Subcutaneous abdominal adipose tissue (tissue), 5 donors: ENCODE data around the gene TGDS.
"Not testable (repeated sequence)": the region's sequence is repeated elsewhere in the genome, so short reads cannot be mapped to it uniquely, and the experiment has no call there.

ENCODE experiments used
- H3K27ac ChIP-seq: one replicate; pipeline ENCODE4 v1.7.0; 2013; ENCODE audit warnings: low read depth, mild to moderate bottlenecking, inconsistent platforms, low read length, moderate library complexity
- H3K27me3 ChIP-seq, 5 donors: one replicate each; pipeline ENCODE4 v1.7.0; 2013; ENCODE audit warnings: low read length in 5 of 5, inconsistent platforms in 1 of 5; ENCODE audit not compliant: control insufficient read depth in 5 of 5, insufficient read depth in 4 of 5
- H3K36me3 ChIP-seq, 5 donors: one replicate each; pipeline ENCODE4 v1.7.0; 2013; ENCODE audit warnings: low read length in 5 of 5; ENCODE audit not compliant: control insufficient read depth in 5 of 5, insufficient read depth in 5 of 5
- H3K4me1 ChIP-seq, 5 donors: one replicate each; pipeline ENCODE4 v1.7.0; 2013; ENCODE audit warnings: low read length in 5 of 5, mild to moderate bottlenecking in 3 of 5, moderate library complexity in 1 of 5; ENCODE audit not compliant: control insufficient read depth in 5 of 5, insufficient read depth in 5 of 5
- H3K4me3 ChIP-seq, 5 donors: one replicate each; pipeline ENCODE4 v1.7.0; 2013; ENCODE audit warnings: low read length in 5 of 5, low read depth in 1 of 5
- H3K9ac ChIP-seq, 5 donors: one replicate each; pipeline ENCODE4 v1.7.0; 2013; ENCODE audit warnings: low read length in 5 of 5, mild to moderate bottlenecking in 4 of 5, moderate library complexity in 3 of 5
- H3K9me3 ChIP-seq, 5 donors: one replicate each; pipeline ENCODE4 v1.7.0; 2013; ENCODE audit warnings: low read length in 5 of 5; ENCODE audit not compliant: control insufficient read depth in 5 of 5
- donor health status: healthy.
- donor health status: healthy.
- donor health status: healthy.
- donor health status: healthy.
- donor health status: healthy.

TGDS gene

GRCh38 chr13:94544922-94545321, 51.0 kb downstream of the TGDS start:
- H3K9me3 ChIP-seq: no peaks in the 10 kb centered on the region
- H3K36me3 ChIP-seq: no peaks in the 10 kb centered on the region
- peaks cover 2 to 13% (median 11%) of the 10 kb centered on the region in 5 donors for H3K4me1 ChIP-seq
- H3K27me3 ChIP-seq: no peaks in the 10 kb centered on the region
- no peak overlapping the region for H3K27ac ChIP-seq
- H3K9ac ChIP-seq: no peak overlapping the region
- H3K4me3 ChIP-seq: no peak overlapping the region

- Histone ChIP-seq H3K9ac (no peak overlapping the region), H3K36me3 (no peaks in the 10 kb centered on the region), H3K4me1 (peaks cover 0 to under 1% (median 0%) of the 10 kb centered on the region in 5 donors), H3K27me3 (no peaks in the 10 kb centered on the region), H3K27ac (no peak overlapping the region), H3K4me3 (no peak overlapping the region), H3K9me3 (no peaks in the 10 kb centered on the region)
Observed at GRCh38 chr13:94542917-94543316, 53.0 kb downstream of the TGDS start.

- no peak overlapping the region for H3K27ac ChIP-seq
- H3K27me3 ChIP-seq: no peaks in the 10 kb centered on the region
- H3K4me3 ChIP-seq: no peak overlapping the region
- H3K4me1 ChIP-seq: no peaks in the 10 kb centered on the region
- no peak overlapping the region for H3K9ac ChIP-seq
- H3K36me3 ChIP-seq: no peaks in the 10 kb centered on the region
- H3K9me3 ChIP-seq: no peaks in the 10 kb centered on the region
Observed at GRCh38 chr13:94537740-94538630, 58.0 kb downstream of the TGDS start.

GRCh38 chr13:94535775-94536174, 60.2 kb downstream of the TGDS start:
- Histone ChIP-seq H3K27me3 (no peaks in the 10 kb centered on the region), H3K9ac (no peak overlapping the region), H3K27ac (no peak overlapping the region), H3K4me3 (no peak overlapping the region), H3K9me3 (no peaks in the 10 kb centered on the region), H3K4me1 (no peaks in the 10 kb centered on the region), H3K36me3 (no peaks in the 10 kb centered on the region)

- Histone ChIP-seq H3K4me1 (no peaks in the 10 kb centered on the region), H3K4me3 (no peak overlapping the region), H3K36me3 (no peaks in the 10 kb centered on the region), H3K9ac (no peak overlapping the region), H3K27ac (no peak overlapping the region), H3K9me3 (no peaks in the 10 kb centered on the region), H3K27me3 (no peaks in the 10 kb centered on the region)
Observed at GRCh38 chr13:94535231-94535630, 60.7 kb downstream of the TGDS start.

- Histone ChIP-seq H3K4me3 (no peak overlapping the region), H3K36me3 (no peaks in the 10 kb centered on the region), H3K9me3 (no peaks in the 10 kb centered on the region), H3K27ac (no peak overlapping the region), H3K9ac (no peak overlapping the region), H3K4me1 (no peaks in the 10 kb centered on the region), H3K27me3 (no peaks in the 10 kb centered on the region)
Observed at GRCh38 chr13:94534166-94534565, 61.8 kb downstream of the TGDS start.

- H3K27me3 ChIP-seq, H3K4me1 ChIP-seq, H3K9me3 ChIP-seq, H3K27ac ChIP-seq, H3K36me3 ChIP-seq, H3K4me3 ChIP-seq, H3K9ac ChIP-seq: not testable (repeated sequence)
Observed at GRCh38 chr13:94532278-94532677, 63.7 kb downstream of the TGDS start.

- H3K9ac ChIP-seq, H3K27ac ChIP-seq, H3K4me3 ChIP-seq, H3K9me3 ChIP-seq, H3K36me3 ChIP-seq, H3K27me3 ChIP-seq, H3K4me1 ChIP-seq: not testable (repeated sequence)
Observed at GRCh38 chr13:94526956-94527355, 69.0 kb downstream of the TGDS start.

GRCh38 chr13:94525781-94526180, 70.2 kb downstream of the TGDS start:
- no peaks in the 10 kb centered on the region for H3K36me3 ChIP-seq
- no peak overlapping the region for H3K27ac ChIP-seq

GRCh38 chr13:94524407-94524806, 71.5 kb downstream of the TGDS start:
- H3K9me3 ChIP-seq: no peaks in the 10 kb centered on the region
- no peaks in the 10 kb centered on the region for H3K4me1 ChIP-seq
- no peak overlapping the region for H3K9ac ChIP-seq
- H3K27ac ChIP-seq: no peak overlapping the region
- no peaks in the 10 kb centered on the region for H3K27me3 ChIP-seq
- no peak overlapping the region for H3K4me3 ChIP-seq
- H3K36me3 ChIP-seq: no peaks in the 10 kb centered on the region

More at GRCh38 chr13:94525781-94526180, 70.2 kb downstream of the TGDS start:
- Histone ChIP-seq H3K9me3 (no peaks in the 10 kb centered on the region), H3K4me1 (no peaks in the 10 kb centered on the region), H3K9ac (no peak overlapping the region), H3K27me3 (no peaks in the 10 kb centered on the region), H3K4me3 (no peak overlapping the region)
